Trophoblast cell (in vitro differentiated cells and primary cell): ENCODE data around the gene KCTD2.

Source experiments
- DNase-seq, 2 donors: peaks; one replicate each; pipeline ENCODE4 v3.0.0-alpha.2; 2016
- H2AFZ ChIP-seq: 2 replicates; pipeline ENCODE4 v1.6.1; 2013; ENCODE audit warnings: low read length, moderate library complexity, mild to moderate bottlenecking; ENCODE audit not compliant: insufficient read depth, poor library complexity
- H2AK5ac ChIP-seq: 2 replicates; pipeline ENCODE4 v1.6.1; 2013; ENCODE audit warnings: mild to moderate bottlenecking, low read length
- H2BK120ac ChIP-seq: 2 replicates; pipeline ENCODE4 v1.6.1; 2013; ENCODE audit warnings: low read length, mild to moderate bottlenecking, moderate library complexity; ENCODE audit not compliant: insufficient read depth, poor library complexity
- H2BK12ac ChIP-seq: 2 replicates; pipeline ENCODE4 v1.6.1; 2013; ENCODE audit warnings: mild to moderate bottlenecking, low read length, moderate library complexity
- H2BK5ac ChIP-seq: 2 replicates; pipeline ENCODE4 v1.6.1; 2013; ENCODE audit warnings: low read length, low read depth, moderate library complexity, mild to moderate bottlenecking; ENCODE audit not compliant: poor library complexity
- H3K14ac ChIP-seq: 2 replicates; pipeline ENCODE4 v1.6.1; 2013; ENCODE audit warnings: mild to moderate bottlenecking, low read length
- H3K18ac ChIP-seq: 2 replicates; pipeline ENCODE4 v1.6.1; 2013; ENCODE audit warnings: mild to moderate bottlenecking, low read length
- H3K23ac ChIP-seq: 2 replicates; pipeline ENCODE4 v1.6.1; 2013; ENCODE audit warnings: low read length
- H3K27ac ChIP-seq: 2 replicates; pipeline ENCODE4 v1.5.1; 2013; ENCODE audit warnings: low read depth, mild to moderate bottlenecking, inconsistent platforms, low read length, moderate library complexity
- H3K27me3 ChIP-seq: 2 replicates; pipeline ENCODE4 v1.6.1; 2013; ENCODE audit warnings: inconsistent platforms, mild to moderate bottlenecking, low read length, moderate library complexity; ENCODE audit not compliant: insufficient read depth
- H3K36me3 ChIP-seq, 2 experiments: 1 replicate in 1 of 2; 2 replicates in 1 of 2; pipeline ENCODE4 v1.6.1; 2013; ENCODE audit warnings: low read length in 2 of 2, mild to moderate bottlenecking in 2 of 2, moderate library complexity in 1 of 2; ENCODE audit not compliant: insufficient read depth in 2 of 2, control insufficient read depth in 1 of 2
- H3K4ac ChIP-seq: 2 replicates; pipeline ENCODE4 v1.6.1; 2013; ENCODE audit warnings: low read depth, mild to moderate bottlenecking, low read length, moderate library complexity
- H3K4me1 ChIP-seq, 2 experiments: 1 replicate in 1 of 2; 2 replicates in 1 of 2; pipeline ENCODE4 v1.6.1; 2013; ENCODE audit warnings: low read length in 2 of 2, mild to moderate bottlenecking in 2 of 2, moderate library complexity in 1 of 2; ENCODE audit not compliant: insufficient read depth in 2 of 2, control insufficient read depth in 1 of 2
- H3K4me2 ChIP-seq: 2 replicates; pipeline ENCODE4 v1.6.1; 2013; ENCODE audit warnings: inconsistent platforms, mild to moderate bottlenecking, low read length, moderate library complexity
- H3K4me3 ChIP-seq: 2 replicates; pipeline ENCODE4 v1.5.1; 2013; ENCODE audit warnings: mild to moderate bottlenecking, low read depth, low read length, inconsistent platforms
- H3K79me1 ChIP-seq: one replicate; pipeline ENCODE4 v1.6.1; 2013; ENCODE audit warnings: low read length
- H3K79me2 ChIP-seq: 2 replicates; pipeline ENCODE4 v1.6.1; 2013; ENCODE audit warnings: low read length, mild to moderate bottlenecking; ENCODE audit not compliant: control insufficient read depth, insufficient read depth, poor library complexity
- H3K9ac ChIP-seq: 2 replicates; pipeline ENCODE4 v1.6.1; 2013; ENCODE audit warnings: mild to moderate bottlenecking, low read length
- H3K9me3 ChIP-seq: 2 replicates; pipeline ENCODE4 v1.6.1; 2013; ENCODE audit warnings: low read depth, mild to moderate bottlenecking, control low read depth, inconsistent platforms, low read length; ENCODE audit not compliant: insufficient read depth
- H4K12ac ChIP-seq: 2 replicates; pipeline ENCODE4 v1.6.1; 2013; ENCODE audit warnings: low read depth, mild to moderate bottlenecking, low read length, moderate library complexity
- H4K8ac ChIP-seq: 2 replicates; pipeline ENCODE4 v1.6.1; 2013; ENCODE audit warnings: low read depth, mild to moderate bottlenecking, low read length, moderate library complexity
- H4K91ac ChIP-seq: one replicate; pipeline ENCODE4 v1.6.1; 2013; ENCODE audit warnings: low read depth, mild to moderate bottlenecking, low read length, moderate library complexity
- WGBS: extraction: QIAGEN DNeasy Blood & Tissue Kit; methylation state at CpG from one replicate; pipeline ENCODE4 v1.1.7; 2013; ENCODE audit warnings: missing lambda C conversion rate; ENCODE audit not compliant: insufficient read length, insufficient coverage; ENCODE audit errors: extremely low coverage; 5-methylcytosine and 5-hydroxymethylcytosine counted together

KCTD2 gene

DNA sequence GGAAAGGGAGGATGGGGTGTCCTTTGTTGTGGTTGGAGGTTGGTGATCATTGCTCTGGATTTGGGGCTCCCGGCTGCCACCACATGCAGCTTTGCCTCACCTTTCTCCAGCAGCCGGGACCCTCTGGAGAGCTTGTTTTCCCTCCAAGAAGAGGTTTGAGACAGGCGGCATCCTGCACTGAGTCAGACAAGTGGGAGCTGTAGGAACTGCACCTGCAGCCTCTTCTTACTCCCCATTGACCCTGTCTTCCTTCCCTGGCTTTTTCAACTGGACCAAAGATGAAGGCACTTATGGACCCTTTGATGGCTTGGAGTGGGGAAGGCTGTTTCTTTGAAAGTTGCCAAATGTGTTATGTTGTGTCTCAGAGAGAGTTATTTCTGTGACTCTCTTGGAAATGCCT lies 16.6 kb downstream of the KCTD2 start:
- Histone ChIP-seq H3K18ac (no peak overlapping the region), H3K27ac (no peak overlapping the region), H3K9me3 (no peaks in the 10 kb centered on the region), H3K4me3 (no peak overlapping the region), H4K12ac (no peak overlapping the region), H4K8ac (no peak overlapping the region), H3K14ac (no peak overlapping the region), H3K23ac (no peak overlapping the region), H3K4me1 (no peaks in the 10 kb centered on the region), H3K27me3 (no peaks in the 10 kb centered on the region), H3K4ac (no peak overlapping the region), H2AK5ac (no peak overlapping the region), H3K9ac (no peak overlapping the region), H2BK5ac (no peak overlapping the region), H2BK12ac (no peak overlapping the region), H3K4me2 (no peak overlapping the region), H3K79me1 (no peaks in the 10 kb centered on the region), H3K36me3 (peaks cover 46 to 57% of the 10 kb centered on the region in 2 experiments), H3K79me2 (no peaks in the 10 kb centered on the region), H2BK120ac (no peak overlapping the region), H2AFZ (no peak overlapping the region), H4K91ac (no peak overlapping the region)
- WGBS: no CpG with 5 or more reads among the region's 3 CpGs
- no peak for DNase-seq

DNA sequence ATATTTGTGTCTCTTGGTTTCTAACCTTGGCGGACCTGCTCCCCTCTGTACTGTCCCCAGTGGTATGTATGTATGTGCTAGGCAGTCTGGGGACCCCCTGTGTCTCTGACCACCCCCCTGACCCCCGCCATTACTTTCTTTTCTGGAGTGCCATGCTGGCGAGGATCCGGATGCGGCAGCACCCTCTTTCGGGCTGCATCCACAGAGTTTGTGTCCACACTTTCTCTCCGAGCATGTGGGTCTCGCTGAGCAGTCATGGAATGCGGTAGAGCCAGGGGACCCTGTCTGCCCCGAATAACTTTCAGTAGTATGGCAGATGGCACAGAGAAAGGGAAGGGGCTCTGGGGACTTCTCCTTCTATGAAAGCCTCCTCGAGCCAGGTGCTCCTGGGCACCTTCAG lies 17.0 kb downstream of the KCTD2 start:
- Histone ChIP-seq H3K14ac (no peak overlapping the region), H3K79me1 (no peaks in the 10 kb centered on the region), H3K4me3 (no peak overlapping the region), H3K18ac (no peak overlapping the region), H2BK120ac (no peak overlapping the region), H3K4ac (no peak overlapping the region), H2AK5ac (no peak overlapping the region), H3K27ac (no peak overlapping the region), H4K8ac (no peak overlapping the region), H2AFZ (no peak overlapping the region), H4K91ac (no peak overlapping the region), H3K4me2 (no peak overlapping the region), H4K12ac (no peak overlapping the region), H3K23ac (no peak overlapping the region), H3K27me3 (no peaks in the 10 kb centered on the region), H2BK12ac (no peak overlapping the region), H3K9me3 (no peaks in the 10 kb centered on the region), H2BK5ac (no peak overlapping the region), H3K4me1 (no peaks in the 10 kb centered on the region), H3K36me3 (peaks cover 46 to 57% of the 10 kb centered on the region in 2 experiments), H3K79me2 (no peaks in the 10 kb centered on the region), H3K9ac (no peak overlapping the region)
- no peak for DNase-seq
- WGBS: no CpG with 5 or more reads among the region's 11 CpGs

DNA sequence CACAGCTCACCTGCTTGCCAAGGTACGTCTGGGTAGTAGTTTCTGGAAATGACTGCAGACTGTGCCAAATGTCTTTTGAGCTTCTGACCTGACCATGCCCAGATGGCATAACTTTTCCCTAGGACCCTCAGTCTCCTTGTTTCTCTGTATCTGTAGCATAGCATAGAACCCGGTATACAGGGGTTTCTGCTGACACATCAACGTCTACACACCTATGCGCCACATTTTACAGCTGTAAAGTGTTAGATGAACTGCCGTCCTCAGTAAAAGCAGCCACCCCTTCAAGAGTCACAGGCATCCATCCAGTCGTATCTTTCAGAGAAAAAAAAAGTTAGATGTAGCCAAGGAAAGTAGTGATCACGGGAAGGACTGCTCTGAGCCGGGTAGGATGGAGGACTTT lies 17.4 kb downstream of the KCTD2 start:
- H3K79me1 ChIP-seq: no peaks in the 10 kb centered on the region
- no peak overlapping the region for H2BK12ac ChIP-seq
- H4K8ac ChIP-seq: no peak overlapping the region
- no peaks in the 10 kb centered on the region for H3K79me2 ChIP-seq
- no peak overlapping the region for H2BK5ac ChIP-seq
- no CpG with 5 or more reads among the region's 8 CpGs for WGBS
- H3K9me3 ChIP-seq: no peaks in the 10 kb centered on the region
- no peak overlapping the region for H3K27ac ChIP-seq
- H3K4me3 ChIP-seq: no peak overlapping the region
- no peak for DNase-seq
- H2BK120ac ChIP-seq: no peak overlapping the region
- no peak overlapping the region for H2AK5ac ChIP-seq
- H3K18ac ChIP-seq: no peak overlapping the region
- no peak overlapping the region for H4K12ac ChIP-seq
- no peak overlapping the region for H3K14ac ChIP-seq
- H3K36me3 ChIP-seq: peaks cover 44 to 54% of the 10 kb centered on the region in 2 experiments
- H4K91ac ChIP-seq: no peak overlapping the region
- no peaks in the 10 kb centered on the region for H3K4me1 ChIP-seq
- no peak overlapping the region for H3K9ac ChIP-seq
- no peaks in the 10 kb centered on the region for H3K27me3 ChIP-seq
- no peak overlapping the region for H2AFZ ChIP-seq
- no peak overlapping the region for H3K23ac ChIP-seq
- H3K4me2 ChIP-seq: no peak overlapping the region
- H3K4ac ChIP-seq: no peak overlapping the region

DNA sequence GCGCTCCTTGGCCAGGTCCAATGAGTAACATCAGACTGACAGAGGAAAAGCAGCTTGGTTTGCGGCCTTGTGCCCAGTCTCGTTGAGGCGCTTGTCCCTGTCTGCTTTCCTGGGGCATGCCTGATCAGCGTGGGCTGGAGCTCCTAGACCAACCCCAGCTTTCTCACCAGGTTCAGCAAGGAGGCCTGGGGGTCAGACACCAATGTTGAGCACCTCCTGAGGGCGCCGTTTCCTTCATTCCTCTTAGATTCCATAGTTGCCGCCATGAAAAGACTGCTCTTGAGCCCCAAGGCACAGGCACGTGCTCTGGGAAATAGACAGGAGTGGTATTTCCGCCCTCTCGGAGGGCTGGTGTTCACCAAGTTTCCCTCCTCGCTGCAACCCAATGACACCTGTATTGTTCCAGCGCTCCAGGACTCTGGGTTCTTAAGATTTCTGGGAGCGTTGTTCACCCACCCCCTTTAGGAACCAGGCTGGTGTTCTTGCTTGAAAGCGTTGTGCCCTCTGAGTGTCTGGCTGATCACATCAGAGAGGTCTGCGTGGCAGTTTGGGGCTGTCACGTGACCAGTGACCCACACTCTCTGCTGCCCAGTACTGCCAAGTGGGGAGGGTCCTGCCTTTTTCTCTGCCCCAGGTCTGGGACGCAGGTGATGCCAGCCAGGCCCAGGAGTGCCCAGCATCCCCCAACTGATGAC lies 18.0 kb downstream of the KCTD2 start:
- Histone ChIP-seq H4K8ac (no peak overlapping the region), H3K4ac (no peak overlapping the region), H3K27ac (no peak overlapping the region), H3K18ac (no peak overlapping the region), H3K4me2 (no peak overlapping the region), H2BK120ac (no peak overlapping the region), H2AFZ (no peak overlapping the region), H3K23ac (no peak overlapping the region), H3K4me1 (no peaks in the 10 kb centered on the region), H3K9ac (no peak overlapping the region), H4K91ac (no peak overlapping the region), H3K79me2 (no peaks in the 10 kb centered on the region), H3K4me3 (no peak overlapping the region), H2BK12ac (no peak overlapping the region), H2BK5ac (no peak overlapping the region), H2AK5ac (no peak overlapping the region), H4K12ac (no peak overlapping the region), H3K79me1 (no peaks in the 10 kb centered on the region), H3K14ac (no peak overlapping the region), H3K9me3 (no peaks in the 10 kb centered on the region), H3K27me3 (no peaks in the 10 kb centered on the region), H3K36me3 (peaks cover 42 to 49% of the 10 kb centered on the region in 2 experiments)
- no peak for DNase-seq
- no CpG with 5 or more reads among the region's 18 CpGs for WGBS
